ENCODE data around the gene KIF23.

The KIF23 gene

GRCh38 chr15:69497076-69497475 is 82.9 kb downstream of the KIF23 start:
- no peak for DNase-seq

- no peak for DNase-seq
Observed at GRCh38 chr15:69497667-69498066, 83.5 kb downstream of the KIF23 start.

Measured in CD4-positive, alpha-beta T cell treated with Interferon gamma for 1 hour (primary cell).